Astrocyte (in vitro differentiated cells and primary cell): ENCODE measurements around the gene APOL6. TPM values are rescaled to one million over a fixed set of nuclear protein-coding genes. Genes with fewer than 3 reads are reported as not detected.

ENCODE experiments used
- DNase-seq: peaks from one replicate; pipeline ENCODE4 v3.0.0-alpha.2; 2010; ENCODE audit warnings: low read depth
- FAIRE-seq: peaks from 2 replicates; lab custom pipeline; 2011; peaks lifted over from hg19 to GRCh38; lab: Jason Lieb, UNC
- H2AFZ ChIP-seq: 2 replicates; pipeline ENCODE4 v1.6.0; 2012; ENCODE audit warnings: low read depth, low read length, inconsistent platforms
- H3K27ac ChIP-seq: 2 replicates; pipeline ENCODE4 v1.5.1; 2011; ENCODE audit warnings: low read depth, low read length, inconsistent platforms
- H3K27me3 ChIP-seq: 2 replicates; pipeline ENCODE4 v1.6.0; 2011; ENCODE audit warnings: low read length, inconsistent platforms; ENCODE audit not compliant: insufficient read depth
- H3K36me3 ChIP-seq: 2 replicates; pipeline ENCODE4 v1.5.1; 2011; ENCODE audit warnings: low read length, inconsistent platforms; ENCODE audit not compliant: insufficient read depth
- H3K4me1 ChIP-seq: 2 replicates; pipeline ENCODE4 v1.5.1; 2011; ENCODE audit warnings: low read length, inconsistent platforms; ENCODE audit not compliant: insufficient read depth
- H3K4me2 ChIP-seq: 2 replicates; pipeline ENCODE4 v1.6.0; 2012; ENCODE audit warnings: low read length, inconsistent platforms
- H3K4me3 ChIP-seq: 2 replicates; pipeline ENCODE4 v1.5.1; 2011; ENCODE audit warnings: low read depth, mild to moderate bottlenecking, low read length, inconsistent platforms; ENCODE audit not compliant: insufficient read depth
- H3K79me2 ChIP-seq: 2 replicates; pipeline ENCODE4 v1.6.0; 2012; ENCODE audit warnings: mild to moderate bottlenecking, low read length, inconsistent platforms; ENCODE audit not compliant: insufficient read depth
- H3K9ac ChIP-seq: 2 replicates; pipeline ENCODE4 v1.6.0; 2012; ENCODE audit warnings: mild to moderate bottlenecking, low read length, inconsistent platforms
- H3K9me3 ChIP-seq: 2 replicates; pipeline ENCODE4 v1.5.1; 2012; ENCODE audit warnings: low read depth, mild to moderate bottlenecking, low read length, inconsistent platforms; ENCODE audit not compliant: insufficient read depth
- H4K20me1 ChIP-seq: 2 replicates; pipeline ENCODE4 v1.6.0; 2012; ENCODE audit warnings: low read length, inconsistent platforms; ENCODE audit not compliant: insufficient read depth
- H3K27ac Mint-ChIP-seq: one replicate; pipeline ENCODE4 v1.8.0; 2021; ENCODE audit warnings: mild to moderate bottlenecking, mixed read lengths; ENCODE audit not compliant: unreplicated experiment
- H3K27me3 Mint-ChIP-seq: one replicate; pipeline ENCODE4 v1.8.0; 2021; ENCODE audit warnings: low read depth, mixed read lengths; ENCODE audit not compliant: unreplicated experiment
- H3K36me3 Mint-ChIP-seq: one replicate; pipeline ENCODE4 v1.8.0; 2021; ENCODE audit warnings: low read depth, mixed read lengths; ENCODE audit not compliant: unreplicated experiment
- H3K4me1 Mint-ChIP-seq: one replicate; pipeline ENCODE4 v1.8.0; 2021; ENCODE audit warnings: low read depth, mixed read lengths; ENCODE audit not compliant: unreplicated experiment
- H3K4me3 Mint-ChIP-seq: one replicate; pipeline ENCODE4 v1.8.0; 2021; ENCODE audit warnings: mild to moderate bottlenecking, moderate library complexity, mixed read lengths; ENCODE audit not compliant: unreplicated experiment
- H3K9me3 Mint-ChIP-seq: one replicate; pipeline ENCODE4 v1.8.0; 2021; ENCODE audit warnings: mild to moderate bottlenecking, mixed read lengths; ENCODE audit not compliant: unreplicated experiment
- CTCF ChIP-seq: IDR thresholded peaks from 2 replicates; pipeline ENCODE4 v1.5.1; 2011; ENCODE audit warnings: low read depth, mild to moderate bottlenecking, inconsistent platforms, low read length, moderate library complexity; ENCODE audit not compliant: insufficient read depth
- EZH2 ChIP-seq: IDR thresholded peaks from 2 replicates; pipeline ENCODE4 v1.6.1; 2012; ENCODE audit warnings: mild to moderate bottlenecking, low read length, inconsistent platforms; ENCODE audit not compliant: insufficient read depth
- total RNA-seq: library from RNA; stranded (reverse); gene quantifications from 2 replicates; pipeline ENCODE4 v1.2.1, GENCODE V29; 2021

The APOL6 gene
- total RNA-seq, 1 donor from 2014 or later = 5.9 TPM

- Mint-ChIP-seq H3K4me1 (peaks cover 13% of the 10 kb centered on the region), H3K27me3 (peaks cover 45% of the 10 kb centered on the region)
Measured at GRCh38 chr22:35606916-35607315, 41.3 kb upstream of the APOL6 start.

GRCh38 chr22:35608088-35608487, 40.2 kb upstream of the APOL6 start:
- Histone ChIP-seq H2AFZ (no peak overlapping the region), H3K9me3 (no peaks in the 10 kb centered on the region), H3K36me3 (no peaks in the 10 kb centered on the region), H3K4me3 (no peak overlapping the region), H3K4me1 (peaks cover 12% of the 10 kb centered on the region), H4K20me1 (no peaks in the 10 kb centered on the region), H3K27ac (no peak overlapping the region), H3K27me3 (peaks cover 15% of the 10 kb centered on the region), H3K4me2 (no peak overlapping the region), H3K9ac (no peak overlapping the region), H3K79me2 (no peaks in the 10 kb centered on the region)
- Mint-ChIP-seq H3K27ac (no peak overlapping the region), H3K27me3 (peaks cover 55% of the 10 kb centered on the region), H3K9me3 (peaks cover 3% of the 10 kb centered on the region), H3K36me3 (no peaks in the 10 kb centered on the region), H3K4me3 (no peak overlapping the region), H3K4me1 (peaks cover 13% of the 10 kb centered on the region)
- peak; percentile 18 for DNase-seq
- TF ChIP-seq EZH2 = no peak
- no peak for TF ChIP-seq CTCF
- FAIRE-seq = no peak

More at GRCh38 chr22:35606916-35607315, 41.3 kb upstream of the APOL6 start:
- FAIRE-seq (no peak), DNase-seq (no peak)
- TF ChIP-seq EZH2 = no peak
- TF ChIP-seq CTCF = no peak
- Mint-ChIP-seq H3K4me3 (no peak overlapping the region), H3K36me3 (no peaks in the 10 kb centered on the region), H3K27ac (no peak overlapping the region), H3K9me3 (peaks cover 3% of the 10 kb centered on the region)
- peaks cover 18% of the 10 kb centered on the region for H3K4me1 ChIP-seq
- H3K4me3 ChIP-seq = no peak overlapping the region
- H3K27me3 ChIP-seq = peaks cover 15% of the 10 kb centered on the region
- no peaks in the 10 kb centered on the region for H3K9me3 ChIP-seq
- H3K4me2 ChIP-seq = no peak overlapping the region
- H4K20me1 ChIP-seq = no peaks in the 10 kb centered on the region
- H2AFZ ChIP-seq = no peak overlapping the region
- no peak overlapping the region for H3K27ac ChIP-seq
- no peaks in the 10 kb centered on the region for H3K79me2 ChIP-seq
- no peak overlapping the region for H3K9ac ChIP-seq
- no peaks in the 10 kb centered on the region for H3K36me3 ChIP-seq

- Histone ChIP-seq H3K9ac (no peak overlapping the region), H3K9me3 (no peaks in the 10 kb centered on the region), H3K27ac (no peak overlapping the region), H2AFZ (no peak overlapping the region), H3K4me1 (peaks cover 11% of the 10 kb centered on the region), H3K79me2 (no peaks in the 10 kb centered on the region), H3K36me3 (no peaks in the 10 kb centered on the region), H3K4me2 (no peak overlapping the region), H4K20me1 (no peaks in the 10 kb centered on the region), H3K4me3 (no peak overlapping the region), H3K27me3 (peaks cover 15% of the 10 kb centered on the region)
- Mint-ChIP-seq H3K4me3 (no peak overlapping the region), H3K4me1 (peaks cover 10% of the 10 kb centered on the region), H3K27ac (no peak overlapping the region), H3K9me3 (peaks cover 3% of the 10 kb centered on the region), H3K27me3 (peaks cover 55% of the 10 kb centered on the region), H3K36me3 (no peaks in the 10 kb centered on the region)
- DNase-seq (no peak), FAIRE-seq (no peak)
- no peak for TF ChIP-seq EZH2
- no peak for TF ChIP-seq CTCF
Measured at GRCh38 chr22:35609261-35609660, 39.0 kb upstream of the APOL6 start.
